GM18861 (cell line): ENCODE results near the gene CDH4.

Experiments
- ATAC-seq: cut with Tn5 transposase; IDR thresholded peaks from one replicate; pipeline ENCODE4 v1.9.1; 2021; ENCODE audit not compliant: unreplicated experiment

The CDH4 gene

DNA sequence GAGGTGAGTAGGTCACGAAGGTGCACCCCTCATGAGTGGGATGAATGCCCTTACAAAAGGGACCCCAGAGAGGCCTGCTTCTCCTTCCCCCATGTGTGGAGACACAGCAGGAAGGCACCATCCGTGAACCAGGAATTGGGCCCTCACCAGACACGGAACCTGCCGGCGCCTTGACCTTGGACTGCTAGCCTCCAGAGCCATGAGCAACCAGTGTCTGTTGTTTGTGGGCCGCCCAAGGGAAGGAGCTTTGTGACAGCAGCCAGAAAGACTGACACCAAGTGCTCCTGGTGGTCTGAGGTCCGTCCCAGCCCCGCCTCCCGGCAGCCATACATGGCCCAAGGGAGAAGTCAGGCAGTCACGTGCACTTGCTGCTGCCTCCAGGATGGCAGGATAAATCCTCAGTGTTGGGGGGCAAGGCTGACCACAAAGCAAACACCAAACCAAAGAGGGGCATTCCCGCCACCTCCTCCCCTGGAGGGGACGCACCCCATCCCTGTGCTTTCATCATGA lies 29.3 kb downstream of the CDH4 start:
- ATAC-seq = no peak

DNA sequence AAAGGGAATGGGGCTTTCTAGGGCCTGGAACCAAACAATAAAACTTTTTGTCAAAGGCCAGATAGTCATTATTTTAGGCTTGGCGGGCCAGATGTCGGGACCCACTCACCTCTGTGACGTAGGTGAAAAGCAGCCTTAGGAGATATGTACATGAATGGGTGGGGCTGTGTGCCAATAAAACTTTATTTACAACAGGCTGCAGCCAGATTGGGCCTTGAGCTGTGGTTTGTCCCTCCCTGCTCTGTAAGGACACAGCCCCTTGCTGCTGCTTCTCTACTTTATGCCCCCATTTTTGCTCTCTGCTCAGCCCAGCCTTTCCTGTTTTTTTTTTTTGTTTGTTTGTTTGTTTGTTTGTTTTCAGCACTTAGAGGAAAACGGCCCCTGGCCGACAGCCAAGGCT lies 32.7 kb downstream of the CDH4 start:
- no peak for ATAC-seq

DNA sequence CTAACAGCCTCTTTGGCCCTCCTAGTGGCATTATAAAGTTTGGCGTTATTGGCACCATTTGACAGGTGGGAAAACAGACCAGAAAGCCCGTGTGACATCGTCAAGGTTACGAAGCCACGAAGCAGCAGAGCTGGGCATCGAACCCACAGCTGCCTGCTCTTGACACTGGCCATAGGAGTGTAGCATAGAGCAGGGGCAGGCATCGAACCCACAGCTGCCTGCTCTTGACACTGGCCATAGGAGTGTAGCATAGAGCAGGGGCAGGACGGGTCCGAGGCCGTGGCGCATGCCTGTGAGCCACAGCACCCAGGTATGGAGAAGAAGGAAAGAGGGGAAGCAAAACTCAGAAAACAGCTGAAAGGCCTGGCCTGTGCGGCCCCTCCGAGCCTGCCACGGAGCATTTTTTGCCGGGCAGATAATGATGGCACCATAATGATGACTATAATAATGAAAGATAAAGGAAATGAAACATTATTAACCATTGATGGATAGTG lies 33.1 kb downstream of the CDH4 start:
- ATAC-seq = no peak

DNA sequence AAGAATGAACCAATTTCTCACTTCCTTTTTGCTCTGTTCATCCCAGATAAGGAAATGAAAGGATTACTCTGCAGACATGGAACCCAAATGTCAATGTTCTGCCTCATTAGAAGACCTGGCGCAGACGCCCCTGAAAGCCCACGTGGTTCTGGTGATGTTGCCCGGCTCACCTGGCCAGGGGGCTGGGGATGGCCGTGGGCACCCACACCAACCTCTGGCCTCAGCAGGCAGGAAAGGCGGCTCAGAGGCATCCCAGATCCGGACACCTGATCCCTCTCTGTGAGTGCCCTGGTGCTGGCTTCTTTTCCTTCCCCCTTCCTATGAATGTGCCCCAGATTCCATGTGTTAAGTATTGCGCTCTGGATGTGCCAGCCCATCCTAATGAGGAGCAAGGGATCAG lies 33.6 kb downstream of the CDH4 start:
- no peak for ATAC-seq

DNA sequence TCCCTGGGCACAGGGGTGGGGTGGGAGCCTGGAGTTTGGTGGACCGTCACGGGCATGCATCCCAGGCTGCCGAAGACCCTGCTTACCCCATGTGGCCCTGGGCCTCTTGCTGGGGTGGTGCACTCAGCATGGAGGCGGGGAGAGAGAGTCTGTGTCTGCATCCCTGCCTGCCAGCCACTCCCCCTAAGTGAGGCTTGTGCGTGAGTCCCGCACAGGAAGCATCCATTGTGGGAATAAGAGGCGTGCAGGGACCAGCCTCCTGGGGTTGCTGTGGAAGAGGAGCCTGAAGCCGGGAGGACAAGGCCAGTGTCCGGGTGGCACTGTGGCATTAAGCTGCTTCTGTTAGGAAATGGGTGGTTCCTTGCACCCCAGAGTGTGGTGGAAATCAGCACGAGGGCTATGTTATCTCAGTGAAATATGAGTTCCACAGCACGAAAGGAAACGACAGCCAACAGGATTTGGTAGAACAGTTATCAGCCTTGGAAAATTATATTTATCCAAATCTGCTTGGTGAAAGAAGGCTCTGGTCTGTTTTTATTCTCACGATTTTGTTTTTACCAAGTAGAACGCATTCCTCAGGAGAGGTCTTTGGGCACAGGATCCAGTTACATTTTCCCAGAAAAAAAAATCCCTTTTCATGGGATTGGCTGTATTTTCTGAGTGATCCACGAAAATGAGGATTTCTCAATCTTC lies 35.7 kb downstream of the CDH4 start:
- ATAC-seq = no peak

DNA sequence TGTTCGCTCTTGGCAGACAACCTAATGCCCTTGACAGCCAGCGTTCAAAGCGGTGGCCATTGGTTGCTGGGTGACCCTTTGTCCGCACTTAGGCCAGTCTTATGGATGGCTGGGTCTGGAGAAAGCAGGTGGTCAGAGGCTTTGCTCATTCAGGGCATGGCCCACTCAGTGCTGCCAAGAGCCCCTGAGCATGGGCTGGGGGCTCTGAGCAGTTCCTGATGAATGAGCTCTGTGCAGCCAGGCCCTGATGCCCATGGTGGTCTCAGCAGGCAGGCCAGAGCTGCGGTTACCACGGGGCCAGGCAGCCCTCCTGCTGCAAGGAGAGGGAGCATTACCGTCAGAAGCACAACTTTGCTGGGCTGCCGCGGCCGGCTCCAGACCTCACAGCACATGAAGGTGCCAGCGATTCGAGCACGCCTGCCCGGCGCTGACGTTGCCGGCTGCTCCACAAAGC lies 36.3 kb downstream of the CDH4 start:
- no peak for ATAC-seq

DNA sequence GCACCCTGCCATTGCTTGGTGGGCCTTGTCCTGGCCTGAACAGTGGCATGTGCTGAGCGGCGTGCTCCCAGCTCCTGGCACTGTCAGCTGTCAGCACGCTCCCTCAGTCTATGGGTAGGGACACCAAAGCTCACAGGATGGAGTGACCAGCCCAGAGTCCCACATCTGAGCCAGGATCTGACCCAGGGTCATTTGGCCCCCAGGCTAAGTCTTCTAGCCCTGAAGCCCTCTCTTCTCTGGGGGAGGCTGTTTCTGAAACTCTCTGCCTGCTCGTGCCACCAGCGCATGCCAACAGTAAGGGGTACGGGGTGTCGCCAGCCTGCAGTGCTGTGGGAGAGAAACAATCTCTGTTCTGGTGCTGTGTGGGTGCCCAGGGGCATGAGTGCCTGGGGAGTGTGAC lies 37.1 kb downstream of the CDH4 start:
- ATAC-seq = no peak

DNA sequence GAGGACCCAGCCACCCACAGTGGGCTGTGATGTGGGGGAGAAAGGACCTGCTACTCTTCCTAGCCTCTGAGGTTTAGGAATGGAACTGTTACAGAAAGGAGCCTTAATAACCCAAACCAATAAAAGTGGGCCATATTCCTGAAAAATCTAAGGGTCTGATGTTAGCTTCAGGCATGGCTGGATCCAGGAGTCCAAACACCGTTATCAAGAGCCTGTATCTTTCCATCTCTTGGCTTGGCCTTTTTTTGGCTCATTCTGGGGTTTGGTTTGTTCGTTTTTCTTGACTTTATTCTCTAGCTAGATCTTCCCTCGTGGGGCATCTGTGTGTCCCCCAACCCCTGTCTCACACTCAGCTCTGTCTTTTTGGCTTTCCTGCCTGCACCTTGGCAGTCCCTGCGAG lies 38.7 kb downstream of the CDH4 start:
- no peak for ATAC-seq

DNA sequence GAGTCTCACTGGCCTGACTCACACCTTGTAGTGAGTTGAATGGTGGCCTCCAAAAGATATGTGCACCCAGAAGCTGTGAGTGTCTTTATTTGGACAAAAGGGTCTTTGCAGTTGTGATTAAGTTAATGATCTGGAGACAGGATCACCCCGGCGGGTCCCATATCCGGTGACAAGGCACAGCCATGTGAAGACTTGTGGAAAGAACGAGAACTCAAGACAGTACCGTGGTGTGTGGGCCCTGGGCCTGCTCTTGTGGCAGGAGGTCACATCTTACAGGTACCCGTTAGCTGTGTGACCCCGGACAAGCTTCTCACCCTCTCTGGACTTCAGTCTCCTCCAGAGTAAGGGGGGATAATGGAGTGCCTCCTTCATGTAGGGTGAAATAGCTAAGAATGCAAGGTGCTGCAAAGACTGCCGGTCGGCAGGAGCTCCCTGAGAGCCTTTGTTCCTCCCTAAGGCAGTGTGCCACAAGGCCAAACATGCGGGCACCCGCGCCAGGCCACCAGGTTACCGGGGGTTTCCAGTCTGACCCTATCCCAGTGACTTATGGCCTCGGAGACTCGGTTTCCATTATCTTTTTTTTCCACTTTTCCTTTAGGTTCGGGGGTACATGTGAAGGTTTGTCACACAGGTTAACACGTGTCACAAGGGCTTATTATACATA lies 39.2 kb downstream of the CDH4 start:
- ATAC-seq = no peak

DNA sequence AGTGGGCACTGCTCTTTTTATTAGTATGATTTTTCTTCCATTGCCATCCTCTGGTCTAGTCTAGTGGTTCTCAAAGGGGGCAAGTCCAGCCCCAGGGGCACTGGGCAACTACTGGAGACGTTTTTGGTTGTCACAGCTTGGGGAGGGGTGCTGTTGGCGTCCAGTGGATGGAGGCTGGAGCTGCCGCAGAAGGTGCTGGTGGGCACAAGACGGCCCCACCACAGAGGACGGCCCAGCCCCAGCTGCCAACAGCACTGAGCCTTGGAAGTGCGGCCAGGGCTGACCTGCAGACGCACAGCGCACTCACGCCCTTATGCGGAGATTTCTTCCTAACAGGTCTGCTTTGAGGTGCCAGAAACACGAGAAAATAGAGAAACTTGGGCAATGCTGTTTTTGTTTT lies 40.3 kb downstream of the CDH4 start:
- ATAC-seq = no peak

DNA sequence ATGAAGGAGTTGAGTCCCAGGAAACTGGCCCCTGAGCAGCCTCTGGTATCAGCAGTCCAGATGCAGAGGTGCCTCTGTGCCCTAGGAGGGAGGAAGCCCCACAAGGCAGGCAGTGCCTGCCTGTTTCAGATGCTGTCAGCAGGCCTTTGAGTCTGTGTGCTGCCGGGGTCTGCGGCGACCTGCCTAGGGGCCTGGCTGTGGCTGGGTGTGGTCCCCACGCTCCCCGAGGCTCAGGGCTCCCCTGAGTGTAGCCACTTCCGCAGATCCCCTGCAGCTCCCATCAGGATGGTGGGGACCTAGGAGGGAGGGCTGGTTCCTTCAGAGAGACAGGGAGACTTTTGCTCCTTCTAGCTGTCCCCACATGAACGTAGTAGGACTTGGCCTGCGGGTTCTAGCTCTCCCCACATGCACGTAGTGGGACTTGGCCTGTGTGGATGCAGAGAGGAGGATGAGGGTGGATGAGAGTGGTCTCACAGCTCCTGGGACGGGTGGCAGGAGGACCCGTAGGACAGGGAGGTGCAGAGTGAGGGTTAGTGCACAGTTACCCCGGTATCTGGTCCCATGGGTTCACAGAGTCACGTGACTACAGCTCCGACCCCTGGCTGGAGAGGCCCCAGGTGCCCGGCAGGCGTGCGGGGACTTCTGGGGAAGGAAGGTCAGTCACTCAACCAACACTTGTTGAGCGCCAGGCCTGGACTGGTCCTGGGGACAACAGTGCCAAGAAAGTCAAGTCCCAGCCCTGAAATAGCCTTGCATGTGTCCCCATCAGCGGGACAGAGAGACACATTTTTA lies 41.0 kb downstream of the CDH4 start:
- no peak for ATAC-seq

DNA sequence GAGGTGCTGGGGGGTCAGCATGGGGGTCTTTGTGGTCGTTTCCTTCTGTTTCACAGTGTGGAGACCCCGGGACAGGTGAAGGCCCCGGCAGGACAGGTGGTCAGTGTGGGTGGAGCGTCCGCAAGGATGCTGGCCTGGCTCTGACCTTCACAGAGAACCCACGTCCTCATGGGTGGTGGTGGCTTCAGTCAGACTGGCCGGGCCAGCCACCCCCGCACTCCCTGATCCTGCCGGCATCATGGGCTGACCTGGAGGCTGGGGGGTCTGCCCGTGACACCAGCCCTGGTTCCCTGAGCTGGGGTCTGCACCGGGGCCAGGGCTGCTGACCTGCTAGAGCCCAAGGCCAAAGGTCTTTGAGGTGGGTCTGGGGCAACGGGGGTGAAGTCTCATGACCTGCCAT lies 41.9 kb downstream of the CDH4 start:
- ATAC-seq = no peak

DNA sequence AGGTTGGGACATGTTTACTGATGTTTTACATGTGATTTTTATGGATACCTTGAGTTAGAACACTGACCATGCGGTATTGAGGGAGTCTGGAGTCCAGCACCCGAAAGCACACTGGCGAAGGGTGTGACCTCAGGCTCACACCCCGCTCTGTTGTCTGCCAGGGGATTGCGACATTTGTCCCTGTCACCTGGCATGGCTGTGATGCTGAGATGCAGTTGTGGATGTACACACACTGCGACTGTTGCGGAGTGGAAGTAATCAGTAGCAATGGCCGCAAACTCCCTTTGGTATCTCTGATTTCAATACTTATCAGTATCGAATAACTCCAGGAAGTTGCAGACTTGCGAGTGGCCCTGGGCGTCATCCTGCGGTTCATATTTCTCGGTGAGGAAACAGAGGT lies 43.2 kb downstream of the CDH4 start:
- ATAC-seq = no peak

DNA sequence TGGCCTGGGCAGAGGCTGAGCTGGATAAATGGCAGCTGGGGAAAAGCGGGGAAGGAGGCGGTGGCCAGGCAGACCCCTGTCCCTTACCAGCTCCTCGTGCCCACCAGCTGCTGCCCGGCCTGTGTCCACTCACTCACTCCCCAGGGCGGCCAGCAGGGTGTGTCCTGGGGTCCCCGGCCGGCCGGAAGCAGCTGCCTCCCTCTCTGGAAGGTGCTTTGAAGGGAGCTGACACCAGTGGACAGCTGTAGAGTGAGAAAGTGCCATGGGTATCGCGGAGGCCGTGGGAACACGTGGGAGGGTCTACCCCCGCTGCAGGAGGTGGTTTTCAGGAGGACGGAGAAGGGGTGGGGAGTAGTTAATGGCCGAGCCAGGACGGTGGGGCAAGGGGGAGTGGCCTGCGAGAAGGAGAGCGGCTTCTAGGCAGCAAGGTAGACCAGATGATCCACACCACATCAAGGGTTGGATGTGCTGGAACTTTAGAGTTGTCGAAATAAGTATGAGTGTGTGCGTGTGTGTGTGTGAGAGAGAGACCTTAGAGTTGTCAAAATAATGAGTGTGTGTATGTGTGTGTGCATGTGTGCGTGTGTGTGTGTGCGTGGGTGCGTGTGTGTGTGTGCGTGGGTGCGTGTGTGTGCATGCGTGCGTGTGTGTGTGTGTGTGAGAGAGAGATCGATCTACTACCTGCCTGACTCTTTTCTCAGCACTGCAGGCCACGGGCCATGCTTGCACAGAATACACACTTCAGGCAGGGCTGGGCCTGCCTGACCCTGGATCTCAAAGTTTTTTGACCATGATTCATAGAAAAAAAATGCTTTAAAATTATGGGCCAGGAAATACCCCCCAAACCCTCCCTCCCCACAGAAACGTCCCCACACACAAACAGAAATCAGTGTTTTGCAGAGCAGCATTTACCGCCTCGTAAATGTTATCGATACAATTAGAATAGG lies 43.9 kb downstream of the CDH4 start:
- ATAC-seq = no peak

DNA sequence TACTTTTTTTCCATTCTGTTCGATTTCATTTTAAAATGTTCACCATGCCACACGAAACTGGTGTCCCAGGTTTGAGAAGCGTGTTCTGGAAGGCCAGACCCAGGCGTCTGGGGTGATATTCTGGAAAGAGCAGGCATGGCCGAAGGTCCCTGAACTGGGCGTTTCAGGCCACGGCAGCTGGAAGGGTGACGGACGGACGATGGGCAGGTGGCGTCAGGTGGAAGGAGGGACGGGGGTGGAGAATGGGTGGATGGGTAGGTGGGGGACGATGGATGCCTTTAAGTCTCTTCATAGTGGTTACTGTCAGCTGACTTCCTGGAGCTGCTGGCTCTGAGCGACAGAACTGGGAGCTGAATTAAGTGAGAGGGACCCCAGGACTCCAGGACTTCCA lies 44.6 kb downstream of the CDH4 start:
- ATAC-seq = no peak

DNA sequence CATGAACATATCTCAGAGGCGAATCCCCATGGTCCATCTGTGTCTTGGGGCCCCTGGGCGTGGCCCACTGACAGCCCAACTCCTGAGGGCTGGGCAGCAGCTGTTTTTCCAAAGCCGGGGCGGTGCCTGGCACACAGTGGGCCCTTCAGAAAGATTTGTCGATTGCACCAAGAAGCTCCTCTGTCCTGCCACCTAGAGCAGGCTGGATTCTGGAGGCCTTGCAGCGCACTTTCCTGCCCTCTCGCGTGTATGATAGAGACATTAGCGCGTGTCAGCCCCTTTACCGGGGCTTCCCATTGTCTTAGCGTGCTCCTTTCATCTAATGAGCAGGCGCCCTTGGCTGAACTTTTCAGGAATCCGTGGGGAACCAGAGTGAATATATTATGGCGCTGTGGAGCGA lies 45.4 kb downstream of the CDH4 start:
- ATAC-seq = no peak

DNA sequence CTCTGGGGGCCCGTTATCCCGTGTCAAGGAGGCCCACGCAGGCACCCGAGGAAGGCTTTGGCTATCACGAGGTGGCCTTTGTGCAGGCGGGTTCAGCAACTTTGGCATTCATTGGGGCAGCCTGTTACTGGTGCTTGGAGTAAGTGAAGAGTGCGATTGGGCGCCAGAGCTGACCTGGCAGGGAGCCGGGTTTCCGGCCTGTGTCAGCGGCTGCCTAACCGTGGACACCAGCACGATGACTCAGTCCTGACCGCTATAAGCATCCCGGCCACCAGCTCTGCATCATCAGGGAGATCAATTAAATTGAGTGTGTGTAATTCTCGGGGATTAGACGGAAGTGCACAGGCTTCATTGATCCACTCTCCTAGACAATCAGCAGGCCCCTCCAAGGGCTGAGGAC lies 45.9 kb downstream of the CDH4 start:
- ATAC-seq = no peak

DNA sequence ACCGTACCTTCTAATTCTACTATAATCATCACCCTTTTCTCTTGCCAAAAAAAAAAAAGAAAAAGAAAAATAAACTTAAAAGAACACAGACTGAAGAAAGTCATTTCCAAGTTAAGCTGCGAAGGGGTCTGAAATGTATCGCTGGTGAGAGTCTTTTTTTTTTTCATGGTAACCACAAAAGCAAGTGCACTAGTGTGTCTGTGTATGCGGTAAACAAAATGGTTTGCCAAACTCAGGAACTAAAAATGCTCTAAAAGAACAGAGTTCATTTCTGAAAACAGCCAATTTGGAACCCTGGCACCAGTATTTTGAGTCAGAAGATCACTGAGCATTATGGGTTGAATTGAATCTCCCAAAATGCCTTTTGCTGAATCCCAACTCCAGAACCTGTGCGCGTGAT lies 46.6 kb downstream of the CDH4 start:
- no peak for ATAC-seq

DNA sequence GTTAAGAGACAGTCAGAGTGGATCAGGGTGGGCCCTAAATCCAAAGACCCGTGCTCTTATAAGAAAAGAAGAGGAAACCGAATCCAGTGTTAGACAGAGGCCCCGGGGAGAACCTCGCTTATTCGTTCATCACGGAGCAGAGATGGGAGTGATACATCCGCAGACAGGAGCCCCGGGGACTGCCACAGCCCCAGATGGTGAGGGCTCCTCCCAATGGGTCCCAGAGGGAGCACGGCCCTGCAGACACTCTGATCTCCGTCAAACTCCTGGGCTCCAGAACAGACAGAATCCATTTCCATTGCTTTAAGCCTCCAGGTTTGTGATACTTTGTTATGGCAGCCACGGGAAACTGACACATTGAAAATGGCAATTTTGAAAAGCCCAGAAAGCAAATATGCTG lies 47.0 kb downstream of the CDH4 start:
- no peak for ATAC-seq

DNA sequence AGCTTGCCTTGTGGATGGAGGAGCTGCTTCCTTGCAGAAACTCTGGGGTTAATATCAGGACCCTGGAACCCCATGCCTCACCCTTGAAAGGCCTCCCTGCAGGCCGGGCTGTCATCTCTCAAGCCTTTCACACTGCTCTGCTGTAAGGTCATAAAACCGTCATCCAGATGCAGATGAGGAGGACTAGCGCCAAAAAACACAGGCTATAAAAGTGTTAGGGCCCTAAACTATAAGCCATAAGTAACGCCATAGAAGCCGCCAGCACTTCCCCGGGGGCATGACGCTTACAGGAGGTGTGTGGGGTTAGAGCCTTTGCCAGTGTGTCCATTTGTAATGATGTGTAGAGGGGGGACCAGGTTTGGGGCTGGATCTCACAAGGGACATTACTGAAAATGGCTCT lies 47.6 kb downstream of the CDH4 start:
- no peak for ATAC-seq

DNA sequence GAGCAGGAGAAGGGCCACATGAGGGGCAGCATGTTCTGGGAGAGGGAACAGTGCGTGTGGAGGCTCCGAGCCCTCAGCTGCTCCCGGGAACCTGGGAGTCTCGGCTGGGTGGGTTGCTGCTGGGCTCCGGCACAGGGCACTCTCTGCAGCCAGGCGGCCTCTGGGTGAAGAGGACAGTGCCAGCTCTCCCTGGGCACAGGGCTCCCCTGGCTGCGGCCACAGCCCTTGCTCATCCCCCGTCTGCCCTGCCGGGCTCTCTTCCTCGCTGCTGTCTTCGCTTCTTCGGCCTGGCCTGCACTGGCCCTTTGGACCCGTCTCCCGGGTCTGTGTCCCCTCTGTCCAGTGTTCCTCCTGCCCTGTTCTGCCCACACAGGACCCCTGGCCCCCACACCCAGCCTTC lies 48.2 kb downstream of the CDH4 start:
- no peak for ATAC-seq
